ENCODE data around the gene RAB5A.

Gene RAB5A

GRCh38 chr3:19934098-19934566 is 12.8 kb upstream of the RAB5A start, which contains the start of gene EFHB:
Gene EFHB (minus strand): TSS chr3:19934217. CDS start chr3:19934018, 199 bp downstream.
- TF ChIP-seq CTCF (IDR thresholded peaks at IDR 0.05; ENCODE audit: control insufficient read depth, extremely low read depth, insufficient read depth): no peak
- H3K4me3 ChIP-seq (ENCODE audit: low read depth, low read length): no peak within 1 kb of the TSS
- no peak for DNase-seq (ENCODE audit: low read depth)

GRCh38 chr3:19937459-19938294 is 9.2 kb upstream of the RAB5A start:
- no peak overlapping the region for H3K4me3 ChIP-seq (ENCODE audit: low read depth, low read length)
- no peak for DNase-seq (ENCODE audit: low read depth)
- no peak for TF ChIP-seq CTCF (IDR thresholded peaks at IDR 0.05; ENCODE audit: control insufficient read depth, extremely low read depth, insufficient read depth)

- H3K4me3 ChIP-seq (ENCODE audit: low read depth, low read length): no peak overlapping the region
- no peak for DNase-seq (ENCODE audit: low read depth)
- TF ChIP-seq CTCF (IDR thresholded peaks at IDR 0.05; ENCODE audit: control insufficient read depth, extremely low read depth, insufficient read depth): no peak
Observed at GRCh38 chr3:19938295-19938627, 8.6 kb upstream of the RAB5A start.

GRCh38 chr3:19940643-19941042 is 6.3 kb upstream of the RAB5A start:
- no peak for DNase-seq (ENCODE audit: low read depth)
- no peak for TF ChIP-seq CTCF (IDR thresholded peaks at IDR 0.05; ENCODE audit: control insufficient read depth, extremely low read depth, insufficient read depth)
- no peak overlapping the region for H3K4me3 ChIP-seq (ENCODE audit: low read depth, low read length)

GRCh38 chr3:19945534-19945933 is 1.4 kb upstream of the RAB5A start:
- no peak for TF ChIP-seq CTCF (IDR thresholded peaks at IDR 0.05; ENCODE audit: control insufficient read depth, extremely low read depth, insufficient read depth)
- DNase-seq (ENCODE audit: low read depth): no peak
- H3K4me3 ChIP-seq (ENCODE audit: low read depth, low read length): no peak overlapping the region; the same call in 1 of the 2 replicates

GRCh38 chr3:19945969-19946831 is 697 bp upstream of the RAB5A start:
- TF ChIP-seq CTCF (IDR thresholded peaks at IDR 0.05; ENCODE audit: control insufficient read depth, extremely low read depth, insufficient read depth): no peak
- DNase-seq (ENCODE audit: low read depth): no peak
- peak overlapping the region; percentile 90 for H3K4me3 ChIP-seq (ENCODE audit: low read depth, low read length)
